Lower leg skin (tissue), 4 donors: ENCODE data around the gene STX8. TPM values are rescaled to one million over a fixed set of nuclear protein-coding genes. Genes with fewer than 3 reads are reported as not detected.
A peak's percentile ranks its signal among the peaks of the same experiment; 100 is the strongest.

Experiments used
- DNase-seq, 2 donors: peaks; one replicate each; pipeline ENCODE4 v3.0.0-alpha.2; 2019; ENCODE audit warnings: low spot score in 2 of 2
- H3K4me3 ChIP-seq: fragments of 200-600 bp; sonication (generic); 2 replicates; pipeline ENCODE4 v1.5.1; 2017; ENCODE audit warnings: mild to moderate bottlenecking, low read depth; ENCODE audit not compliant: poor library complexity, severe bottlenecking
- CTCF ChIP-seq, 3 donors: fragments of 450-650 bp; IDR thresholded peaks; one replicate each; pipeline ENCODE4 v1.5.1; 2016; ENCODE audit warnings: antibody characterized with exemption in 3 of 3, mild to moderate bottlenecking in 3 of 3, moderate library complexity in 2 of 3
- POLR2A ChIP-seq, 2 donors: fragments of 450-650 bp; IDR thresholded peaks; one replicate each; pipeline ENCODE4 v1.6.1; 2016 to 2017; ENCODE audit warnings: antibody characterized with exemption in 2 of 2, mild to moderate bottlenecking in 1 of 2, moderate library complexity in 1 of 2
- WGBS, 2 donors: methylation state at CpG; one replicate each; pipeline ENCODE4 v1.1.5; 2018; 5-methylcytosine and 5-hydroxymethylcytosine counted together
- intact Hi-C: fragments of 100-400 bp; cut with DNase I; formaldehyde crosslinking; loops from one replicate; pipeline ENCODE4 v1.15.0; 2023; ENCODE audit warnings: low total_unique reads
- total RNA-seq, 4 donors: library from RNA; depleted of rRNA; stranded (reverse); fragments of >200 nt; gene quantifications; one replicate each; pipeline ENCODE4 v1.1.0, GENCODE V29; 2016

The STX8 gene
- total RNA-seq, 4 donors from 2014 or later: 32.1 to 56.4 (median 45.1) TPM

- TF ChIP-seq CTCF (IDR thresholded peaks at IDR 0.05): no peak
- TF ChIP-seq POLR2A (IDR thresholded peaks at IDR 0.05): no peak
- intact Hi-C loops: no loop called here
- H3K4me3 ChIP-seq: no peak overlapping the region
- no peak for DNase-seq
- WGBS, 2 donors: 84 to 85% methylated on average over 9 of the region's 9 CpGs
Observed at GRCh38 chr17:9229826-9230201, 345.8 kb downstream of the STX8 start.

- DNase-seq: no peak
- intact Hi-C loops: no loop called here
- no peak overlapping the region for H3K4me3 ChIP-seq
- 83 to 85% methylated on average over 20 of the region's 20 CpGs for WGBS, 2 donors
- TF ChIP-seq POLR2A (IDR thresholded peaks at IDR 0.05) (no peak), CTCF (IDR thresholded peaks at IDR 0.05) (no peak)
Observed at GRCh38 chr17:9229160-9229825, 346.3 kb downstream of the STX8 start.

GRCh38 chr17:9228408-9229159 is 347.0 kb downstream of the STX8 start:
- 30 to 31% methylated on average over 16 of the region's 16 CpGs for WGBS, 2 donors
- peak in 1 of 2 donors; percentile 51 for DNase-seq
- intact Hi-C loops: no loop called here

GRCh38 chr17:9227819-9228407 is 347.7 kb downstream of the STX8 start:
- no peak overlapping the region for H3K4me3 ChIP-seq
- no peak for DNase-seq
- intact Hi-C loops: no loop called here
- no peak for TF ChIP-seq CTCF (IDR thresholded peaks at IDR 0.05)
- TF ChIP-seq POLR2A (IDR thresholded peaks at IDR 0.05): no peak
- 70% methylated on average over 13 of the region's 13 CpGs for WGBS, 2 donors

More at GRCh38 chr17:9228408-9229159, 347.0 kb downstream of the STX8 start:
- no peak overlapping the region for H3K4me3 ChIP-seq
- TF ChIP-seq POLR2A (IDR thresholded peaks at IDR 0.05) (no peak), CTCF (IDR thresholded peaks at IDR 0.05) (no peak)

- DNase-seq: no peak
- TF ChIP-seq CTCF (IDR thresholded peaks at IDR 0.05): no peak
- no peak for TF ChIP-seq POLR2A (IDR thresholded peaks at IDR 0.05)
- 38 to 44% methylated on average over 14 of the region's 14 CpGs for WGBS, 2 donors
- no peak overlapping the region for H3K4me3 ChIP-seq
- intact Hi-C loops: no loop called here
Observed at GRCh38 chr17:9226794-9227135, 348.9 kb downstream of the STX8 start.
